Measurements from ENCODE around the gene MCM9.

Gene MCM9

DNA sequence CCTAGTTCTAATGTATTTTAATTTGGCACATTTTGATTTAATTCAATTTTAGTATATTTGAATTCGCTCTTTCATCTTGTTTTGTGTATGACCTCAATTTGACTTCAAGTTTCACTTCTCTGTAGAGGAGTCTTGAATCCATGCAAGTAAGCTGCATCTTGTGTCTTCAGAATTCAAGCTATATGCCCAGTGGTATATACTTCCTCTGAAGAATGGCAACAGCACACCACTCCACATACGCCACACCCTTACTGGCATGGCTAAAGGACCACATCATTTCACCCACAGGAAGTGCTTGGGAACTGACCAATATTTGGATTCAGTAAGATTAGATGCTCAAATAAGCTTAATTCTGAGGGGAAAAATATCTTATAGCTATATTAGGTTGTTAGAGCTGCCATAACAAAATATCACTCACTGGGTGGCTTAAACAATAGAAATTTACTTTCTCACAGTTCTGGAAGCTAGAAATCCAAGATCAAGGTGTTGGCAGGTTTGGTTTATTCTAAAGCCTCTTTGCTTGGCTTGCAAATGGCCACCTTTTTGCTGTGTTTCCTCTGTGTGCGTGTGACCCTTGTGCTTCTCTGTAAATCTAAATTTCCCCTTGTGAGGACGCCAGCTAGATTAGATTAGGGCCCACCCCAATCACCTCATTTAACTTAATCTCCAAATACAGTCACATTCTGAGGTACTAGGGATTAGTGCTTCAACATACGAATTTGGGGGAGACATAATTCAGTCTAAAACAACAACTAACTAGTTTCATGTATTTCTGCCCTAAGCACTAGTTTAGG lies 43.8 kb downstream of the MCM9 start:
- TF ChIP-seq, protein P1, sequence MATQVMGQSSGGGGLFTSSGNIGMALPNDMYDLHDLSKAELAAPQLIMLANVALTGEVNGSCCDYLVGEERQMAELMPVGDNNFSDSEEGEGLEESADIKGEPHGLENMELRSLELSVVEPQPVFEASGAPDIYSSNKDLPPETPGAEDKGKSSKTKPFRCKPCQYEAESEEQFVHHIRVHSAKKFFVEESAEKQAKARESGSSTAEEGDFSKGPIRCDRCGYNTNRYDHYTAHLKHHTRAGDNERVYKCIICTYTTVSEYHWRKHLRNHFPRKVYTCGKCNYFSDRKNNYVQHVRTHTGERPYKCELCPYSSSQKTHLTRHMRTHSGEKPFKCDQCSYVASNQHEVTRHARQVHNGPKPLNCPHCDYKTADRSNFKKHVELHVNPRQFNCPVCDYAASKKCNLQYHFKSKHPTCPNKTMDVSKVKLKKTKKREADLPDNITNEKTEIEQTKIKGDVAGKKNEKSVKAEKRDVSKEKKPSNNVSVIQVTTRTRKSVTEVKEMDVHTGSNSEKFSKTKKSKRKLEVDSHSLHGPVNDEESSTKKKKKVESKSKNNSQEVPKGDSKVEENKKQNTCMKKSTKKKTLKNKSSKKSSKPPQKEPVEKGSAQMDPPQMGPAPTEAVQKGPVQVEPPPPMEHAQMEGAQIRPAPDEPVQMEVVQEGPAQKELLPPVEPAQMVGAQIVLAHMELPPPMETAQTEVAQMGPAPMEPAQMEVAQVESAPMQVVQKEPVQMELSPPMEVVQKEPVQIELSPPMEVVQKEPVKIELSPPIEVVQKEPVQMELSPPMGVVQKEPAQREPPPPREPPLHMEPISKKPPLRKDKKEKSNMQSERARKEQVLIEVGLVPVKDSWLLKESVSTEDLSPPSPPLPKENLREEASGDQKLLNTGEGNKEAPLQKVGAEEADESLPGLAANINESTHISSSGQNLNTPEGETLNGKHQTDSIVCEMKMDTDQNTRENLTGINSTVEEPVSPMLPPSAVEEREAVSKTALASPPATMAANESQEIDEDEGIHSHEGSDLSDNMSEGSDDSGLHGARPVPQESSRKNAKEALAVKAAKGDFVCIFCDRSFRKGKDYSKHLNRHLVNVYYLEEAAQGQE (IDR thresholded peaks at IDR 0.05; ENCODE audit: insufficient read depth in 1 of 2, low read depth in 2 of 2, low read length in 2 of 2): no peak
- no peak for TF ChIP-seq SIN3A (IDR thresholded peaks at IDR 0.05; ENCODE audit: borderline replicate concordance, insufficient read depth, low read length)
- no peak for TF ChIP-seq FOXP2 (optimal IDR thresholded peaks at IDR 0.05; ENCODE audit: borderline replicate concordance, extremely low read depth, extremely low read length, insufficient read depth)
- no peak for TF ChIP-seq POLR2AphosphoS5 (IDR thresholded peaks at IDR 0.05; ENCODE audit: low read depth, low read length)
- TF ChIP-seq TAF1 (IDR thresholded peaks at IDR 0.05; ENCODE audit: borderline replicate concordance, insufficient read depth, low read length): no peak

DNA sequence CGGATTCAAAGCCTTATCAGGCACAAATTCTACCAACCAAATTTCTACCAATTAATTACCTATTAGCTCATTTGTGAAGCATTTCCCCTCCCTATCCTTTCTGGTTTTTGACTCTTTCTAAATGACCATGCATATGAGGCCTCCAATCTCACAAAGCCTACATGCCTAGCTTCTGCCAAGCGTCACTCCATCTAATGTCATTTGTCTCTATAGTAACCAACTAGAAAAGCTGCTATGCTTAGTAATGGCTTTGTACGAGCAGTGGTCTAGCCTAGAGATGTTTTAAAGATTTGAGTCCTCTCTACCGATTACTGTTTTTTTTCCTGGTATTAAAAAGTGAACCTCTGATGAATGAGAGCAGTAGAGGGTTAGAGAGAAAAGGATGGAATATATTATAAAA lies 45.8 kb downstream of the MCM9 start:
- TF ChIP-seq SIN3A (IDR thresholded peaks at IDR 0.05; ENCODE audit: borderline replicate concordance, insufficient read depth, low read length): no peak
- TF ChIP-seq POLR2AphosphoS5 (IDR thresholded peaks at IDR 0.05; ENCODE audit: low read depth, low read length): no peak
- no peak for TF ChIP-seq FOXP2 (optimal IDR thresholded peaks at IDR 0.05; ENCODE audit: borderline replicate concordance, extremely low read depth, extremely low read length, insufficient read depth)
- TF ChIP-seq, protein P1 (IDR thresholded peaks at IDR 0.05; ENCODE audit: insufficient read depth in 1 of 2, low read depth in 2 of 2, low read length in 2 of 2): no peak
- no peak for TF ChIP-seq TAF1 (IDR thresholded peaks at IDR 0.05; ENCODE audit: borderline replicate concordance, insufficient read depth, low read length)

DNA sequence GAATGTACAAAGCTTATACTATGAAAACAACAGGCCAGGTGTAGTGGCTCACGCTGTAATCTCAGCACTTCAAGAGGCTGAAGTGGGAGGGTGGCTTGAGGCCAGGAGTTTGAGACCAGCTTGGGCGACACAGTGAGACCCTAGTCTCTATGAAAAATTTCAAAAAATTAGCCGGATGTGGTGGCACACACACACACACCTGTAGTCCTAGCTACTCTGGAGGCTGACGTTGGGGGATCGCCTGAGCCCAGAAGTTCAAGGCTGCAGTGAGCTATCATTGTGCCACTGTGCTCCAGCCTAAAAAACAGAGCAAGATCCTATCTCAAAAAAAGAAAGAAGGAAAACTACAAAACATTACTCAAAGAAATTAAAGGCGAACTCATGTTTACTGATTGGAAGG lies 48.3 kb downstream of the MCM9 start:
- TF ChIP-seq FOXP2 (optimal IDR thresholded peaks at IDR 0.05; ENCODE audit: borderline replicate concordance, extremely low read depth, extremely low read length, insufficient read depth) (no peak), POLR2AphosphoS5 (IDR thresholded peaks at IDR 0.05; ENCODE audit: low read depth, low read length) (no peak), TAF1 (IDR thresholded peaks at IDR 0.05; ENCODE audit: borderline replicate concordance, insufficient read depth, low read length) (no peak), SIN3A (IDR thresholded peaks at IDR 0.05; ENCODE audit: borderline replicate concordance, insufficient read depth, low read length) (no peak)
- TF ChIP-seq, protein P1 (IDR thresholded peaks at IDR 0.05; ENCODE audit: insufficient read depth in 1 of 2, low read depth in 2 of 2, low read length in 2 of 2): no peak

DNA sequence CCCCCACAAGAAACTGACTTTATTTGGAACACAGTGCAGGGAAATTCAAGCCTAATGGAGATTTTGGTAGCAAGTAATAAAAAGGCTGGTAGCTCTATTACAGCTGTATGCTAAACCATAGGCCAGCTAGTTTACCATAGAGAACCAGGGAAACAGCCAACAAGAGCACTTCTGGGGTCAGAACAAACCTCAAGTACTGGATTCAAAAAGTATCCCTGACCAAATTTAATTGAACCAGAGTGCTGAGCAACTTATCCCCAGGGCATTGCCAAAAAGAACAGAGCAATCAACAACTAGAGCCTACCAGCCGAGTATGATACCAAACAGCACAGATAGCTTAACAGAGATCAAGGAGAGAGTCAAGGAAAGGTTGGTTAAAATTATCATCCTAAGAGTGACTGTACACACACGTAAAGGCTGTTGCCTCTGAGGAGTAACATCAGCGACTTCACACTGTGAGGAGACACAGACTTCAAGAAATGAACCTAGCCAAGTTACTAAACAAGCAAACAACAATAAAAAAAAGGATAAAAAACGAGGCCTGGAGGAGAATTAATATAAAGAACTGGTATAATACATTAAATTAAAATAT lies 52.5 kb downstream of the MCM9 start:
- TF ChIP-seq TAF1 (IDR thresholded peaks at IDR 0.05; ENCODE audit: borderline replicate concordance, insufficient read depth, low read length) (no peak), POLR2AphosphoS5 (IDR thresholded peaks at IDR 0.05; ENCODE audit: low read depth, low read length) (no peak), SIN3A (IDR thresholded peaks at IDR 0.05; ENCODE audit: borderline replicate concordance, insufficient read depth, low read length) (no peak), FOXP2 (optimal IDR thresholded peaks at IDR 0.05; ENCODE audit: borderline replicate concordance, extremely low read depth, extremely low read length, insufficient read depth) (no peak)
- TF ChIP-seq, protein P1 (IDR thresholded peaks at IDR 0.05; ENCODE audit: insufficient read depth in 1 of 2, low read depth in 2 of 2, low read length in 2 of 2): no peak
